Anterior cingulate cortex (tissue), 58 donors: ENCODE results near the gene ST7.
A peak's percentile ranks its signal among the peaks of the same experiment; 100 is the strongest.
"Not testable (repeated sequence)": the region's sequence is repeated elsewhere in the genome, so short reads cannot be mapped to it uniquely, and the experiment has no call there.

Experiments used
- DNase-seq, 58 donors: peaks; one replicate each; lab custom pipeline; 2025; lab: John Stamatoyannopoulos, UW

Gene ST7, protein sequence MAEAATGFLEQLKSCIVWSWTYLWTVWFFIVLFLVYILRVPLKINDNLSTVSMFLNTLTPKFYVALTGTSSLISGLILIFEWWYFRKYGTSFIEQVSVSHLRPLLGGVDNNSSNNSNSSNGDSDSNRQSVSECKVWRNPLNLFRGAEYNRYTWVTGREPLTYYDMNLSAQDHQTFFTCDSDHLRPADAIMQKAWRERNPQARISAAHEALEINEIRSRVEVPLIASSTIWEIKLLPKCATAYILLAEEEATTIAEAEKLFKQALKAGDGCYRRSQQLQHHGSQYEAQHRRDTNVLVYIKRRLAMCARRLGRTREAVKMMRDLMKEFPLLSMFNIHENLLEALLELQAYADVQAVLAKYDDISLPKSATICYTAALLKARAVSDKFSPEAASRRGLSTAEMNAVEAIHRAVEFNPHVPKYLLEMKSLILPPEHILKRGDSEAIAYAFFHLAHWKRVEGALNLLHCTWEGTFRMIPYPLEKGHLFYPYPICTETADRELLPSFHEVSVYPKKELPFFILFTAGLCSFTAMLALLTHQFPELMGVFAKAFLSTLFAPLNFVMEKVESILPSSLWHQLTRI

DNA sequence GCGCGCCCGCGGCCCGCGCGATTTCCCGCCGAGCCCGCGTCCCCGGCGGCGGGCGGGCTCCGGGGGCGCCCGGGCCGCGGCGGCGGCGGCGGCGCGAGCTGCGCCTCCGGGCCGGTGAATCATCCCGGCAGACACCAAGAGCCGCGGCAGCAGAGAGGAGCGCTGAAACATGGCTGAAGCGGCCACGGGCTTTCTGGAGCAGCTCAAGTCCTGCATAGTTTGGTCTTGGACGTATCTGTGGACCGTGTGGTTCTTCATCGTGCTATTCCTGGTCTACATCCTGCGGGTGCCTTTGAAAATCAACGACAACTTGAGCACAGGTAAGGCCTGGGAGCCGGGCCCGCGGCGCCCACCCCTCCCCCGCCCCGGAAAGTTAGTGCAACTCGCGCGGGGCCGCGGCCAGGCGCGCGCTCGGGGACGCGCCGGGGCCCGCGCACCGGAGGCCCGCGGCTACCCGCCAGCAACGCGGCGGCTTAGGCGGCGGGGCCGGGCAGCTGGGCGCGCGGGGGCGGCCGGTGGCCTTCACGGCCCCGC is at the start of gene ST7:
Gene ST7 (plus strand): TSS at position 130 of the 534 bp plus-strand sequence. CDS start 40 bp downstream, at position 170.
- DNase-seq = peak in 51 of 58 donors; percentile 21 to 81 (median 57)

DNA sequence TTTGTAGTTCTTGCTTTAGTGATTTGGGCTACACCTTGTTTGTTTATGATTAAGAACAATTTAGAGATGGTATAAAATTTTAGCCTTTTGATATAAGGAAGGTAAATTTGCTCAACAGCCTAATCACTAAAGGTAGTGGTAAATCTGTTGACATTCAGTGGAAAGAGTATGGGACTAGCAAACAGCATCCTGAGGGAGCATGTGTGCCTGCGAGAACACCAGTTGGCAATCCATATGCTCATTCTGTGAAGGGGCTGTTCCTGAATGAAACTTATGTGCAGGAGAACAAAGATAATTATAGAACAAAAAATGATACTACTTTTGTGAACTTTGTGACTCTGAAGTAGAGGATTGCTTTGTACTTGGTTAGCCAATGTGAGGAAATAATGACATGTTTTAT is 46.9 kb upstream of the ST7 start:
- DNase-seq = peak in 1 of 58 donors; percentile 10

DNA sequence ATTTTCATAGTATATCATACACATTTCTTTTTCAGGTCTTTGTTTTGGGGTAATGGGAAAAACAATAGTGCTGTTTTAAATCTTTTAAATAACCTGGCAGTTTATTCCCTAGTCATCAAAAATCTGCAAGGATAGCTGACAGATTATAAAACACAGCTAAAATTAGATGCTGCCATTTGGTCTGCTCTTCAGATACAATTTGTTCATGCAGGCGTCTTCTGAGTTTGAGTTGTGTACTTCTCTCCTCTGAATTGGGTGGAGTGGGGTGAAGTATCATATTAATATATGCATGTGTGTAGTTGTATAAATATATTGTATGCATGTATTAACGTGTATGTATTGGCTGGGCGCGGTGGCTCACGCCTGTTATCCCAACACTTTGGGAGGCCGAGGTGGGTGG is 42.9 kb upstream of the ST7 start:
- no peak for DNase-seq

DNA sequence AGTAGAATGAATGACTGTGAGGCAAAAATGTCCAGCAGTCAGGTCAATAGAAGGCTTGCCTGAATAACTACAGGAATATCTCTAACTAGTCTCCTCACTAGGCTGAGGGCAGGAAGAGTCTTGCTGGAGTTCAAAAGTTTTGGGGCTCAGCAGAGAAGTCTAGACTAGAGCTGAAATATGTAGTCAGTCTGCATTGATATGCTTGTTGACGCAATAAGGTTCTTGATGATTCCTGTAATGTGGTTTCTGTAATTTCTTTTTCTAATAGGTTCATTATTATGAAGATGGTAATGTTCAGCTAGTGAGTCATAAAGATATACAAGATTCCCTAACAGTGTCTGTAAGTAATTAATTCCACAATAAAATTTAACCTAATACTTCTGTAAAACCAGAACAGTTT is 41.5 kb upstream of the ST7 start:
- DNase-seq = no peak

DNA sequence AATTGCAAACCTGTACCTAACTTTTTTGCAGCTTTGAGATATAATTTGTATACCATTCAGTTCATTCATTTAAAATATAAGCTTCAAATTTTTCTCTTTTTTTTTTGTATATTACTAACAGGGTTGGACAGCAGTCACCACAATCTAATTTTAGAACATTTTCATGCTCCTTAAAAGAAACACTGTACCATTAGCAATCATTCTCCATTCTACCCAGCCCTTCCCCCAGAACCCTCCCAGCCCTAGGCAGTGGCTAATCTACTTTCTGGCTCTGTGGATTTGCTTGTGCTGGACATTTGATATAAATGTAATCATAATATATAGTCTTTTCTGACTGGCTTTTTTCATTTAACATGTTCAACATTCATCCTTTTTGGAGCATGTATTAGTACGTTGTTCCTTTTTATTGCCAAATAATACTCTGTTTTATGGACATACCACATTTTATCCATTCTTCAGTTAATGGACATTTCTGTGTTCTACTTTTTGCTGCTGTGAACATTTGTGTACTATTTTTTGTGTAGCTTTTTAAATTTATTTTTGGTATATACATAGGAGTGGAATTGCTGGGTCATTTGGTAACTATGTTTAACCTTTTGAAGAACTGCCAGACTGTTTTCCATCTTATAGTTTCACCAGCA is 40.9 kb upstream of the ST7 start:
- no peak for DNase-seq

DNA sequence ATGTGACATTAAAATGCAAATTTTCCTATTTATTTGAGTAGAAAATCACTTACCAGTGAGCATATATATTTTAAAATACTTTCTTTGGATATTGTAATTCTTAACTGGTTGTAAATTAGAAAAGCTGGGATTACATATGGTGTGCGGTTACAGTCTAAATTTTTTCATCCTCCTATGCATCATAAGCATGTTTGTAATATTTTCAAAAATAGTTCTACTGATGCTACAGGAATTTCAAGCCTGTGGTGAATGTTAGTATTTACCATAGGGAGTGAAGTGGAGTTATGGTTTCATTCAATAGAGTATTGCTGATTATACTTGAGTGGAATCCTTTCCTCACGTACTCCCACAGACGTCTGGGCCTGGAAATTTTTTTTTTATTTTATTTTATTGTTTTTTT is 34.6 kb upstream of the ST7 start:
- DNase-seq = no peak

DNA sequence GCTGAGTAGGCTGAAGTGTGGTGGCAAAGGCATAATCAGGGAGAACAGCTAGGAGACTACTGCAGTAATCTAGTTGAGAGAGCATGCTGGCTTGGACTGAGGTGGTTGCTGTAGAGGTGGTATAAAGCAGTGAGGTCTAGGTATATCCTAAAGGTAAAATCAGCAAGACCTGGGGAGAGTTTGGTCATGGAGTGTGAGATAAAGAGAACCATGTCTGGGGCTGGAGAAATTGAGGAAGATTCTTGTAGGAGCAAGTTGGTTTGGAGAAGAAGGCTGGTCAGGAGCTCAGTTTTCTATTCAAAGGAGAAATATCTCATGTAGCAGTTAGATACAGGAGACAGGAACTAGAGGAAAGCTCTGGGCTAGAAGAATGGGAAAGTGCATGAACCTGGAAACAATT is 32.9 kb upstream of the ST7 start:
- DNase-seq = no peak

DNA sequence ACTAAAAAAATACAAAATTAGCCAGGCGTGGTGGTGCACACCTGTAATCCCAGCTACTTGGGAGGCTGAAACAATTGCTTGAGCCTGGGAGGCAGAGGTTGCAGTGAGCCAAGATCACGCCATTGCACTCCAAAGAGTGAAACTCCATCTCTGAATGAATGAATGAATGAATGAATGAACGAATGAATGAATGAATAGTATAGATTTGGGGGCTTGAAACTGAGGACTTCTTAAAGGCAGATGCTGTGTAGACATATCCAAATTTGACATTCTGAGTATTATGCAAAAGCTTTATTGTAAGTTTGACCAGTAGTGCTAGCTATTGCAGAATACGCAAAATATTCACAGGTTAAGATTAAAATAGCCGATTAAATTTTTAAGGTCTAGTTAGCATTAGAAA is 30.8 kb upstream of the ST7 start:
- no peak for DNase-seq

DNA sequence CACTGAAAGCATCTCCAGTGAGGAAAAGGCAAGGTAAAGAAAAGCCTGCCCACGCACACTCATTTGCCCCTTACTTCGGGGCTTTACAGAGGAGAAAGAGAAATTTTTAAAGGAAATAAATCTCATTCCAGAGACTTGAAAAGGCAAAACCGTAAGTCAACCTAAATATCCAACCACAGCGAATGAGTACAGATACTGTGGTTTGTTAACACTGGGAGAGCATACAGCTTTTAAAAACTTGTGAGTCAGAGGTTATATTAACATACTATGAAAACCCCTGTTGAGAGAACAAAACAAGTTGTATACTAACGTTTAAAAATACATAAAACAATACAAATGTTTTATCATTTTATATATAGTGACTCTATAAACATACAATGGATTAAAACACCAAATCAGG is 28.6 kb upstream of the ST7 start:
- DNase-seq = no peak

DNA sequence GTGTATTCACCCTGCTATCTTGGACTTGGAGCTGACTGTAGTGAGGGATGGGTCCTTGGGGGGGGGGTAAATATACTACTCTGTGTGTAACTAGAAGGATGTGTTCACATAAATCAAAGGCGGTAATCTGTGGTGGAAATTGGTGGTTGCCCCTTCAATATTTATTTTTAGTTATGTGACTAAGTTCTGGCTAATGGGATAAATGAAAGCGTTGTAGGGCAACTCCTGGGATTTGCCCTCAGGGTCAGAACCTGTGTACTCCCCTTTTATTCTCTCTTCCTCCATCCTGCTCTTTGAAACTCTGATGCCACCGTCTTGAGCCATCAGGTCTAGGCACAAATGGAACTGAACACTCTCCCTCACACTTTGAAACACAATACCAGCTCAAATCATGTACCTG is 24.3 kb upstream of the ST7 start:
- DNase-seq = no peak

DNA sequence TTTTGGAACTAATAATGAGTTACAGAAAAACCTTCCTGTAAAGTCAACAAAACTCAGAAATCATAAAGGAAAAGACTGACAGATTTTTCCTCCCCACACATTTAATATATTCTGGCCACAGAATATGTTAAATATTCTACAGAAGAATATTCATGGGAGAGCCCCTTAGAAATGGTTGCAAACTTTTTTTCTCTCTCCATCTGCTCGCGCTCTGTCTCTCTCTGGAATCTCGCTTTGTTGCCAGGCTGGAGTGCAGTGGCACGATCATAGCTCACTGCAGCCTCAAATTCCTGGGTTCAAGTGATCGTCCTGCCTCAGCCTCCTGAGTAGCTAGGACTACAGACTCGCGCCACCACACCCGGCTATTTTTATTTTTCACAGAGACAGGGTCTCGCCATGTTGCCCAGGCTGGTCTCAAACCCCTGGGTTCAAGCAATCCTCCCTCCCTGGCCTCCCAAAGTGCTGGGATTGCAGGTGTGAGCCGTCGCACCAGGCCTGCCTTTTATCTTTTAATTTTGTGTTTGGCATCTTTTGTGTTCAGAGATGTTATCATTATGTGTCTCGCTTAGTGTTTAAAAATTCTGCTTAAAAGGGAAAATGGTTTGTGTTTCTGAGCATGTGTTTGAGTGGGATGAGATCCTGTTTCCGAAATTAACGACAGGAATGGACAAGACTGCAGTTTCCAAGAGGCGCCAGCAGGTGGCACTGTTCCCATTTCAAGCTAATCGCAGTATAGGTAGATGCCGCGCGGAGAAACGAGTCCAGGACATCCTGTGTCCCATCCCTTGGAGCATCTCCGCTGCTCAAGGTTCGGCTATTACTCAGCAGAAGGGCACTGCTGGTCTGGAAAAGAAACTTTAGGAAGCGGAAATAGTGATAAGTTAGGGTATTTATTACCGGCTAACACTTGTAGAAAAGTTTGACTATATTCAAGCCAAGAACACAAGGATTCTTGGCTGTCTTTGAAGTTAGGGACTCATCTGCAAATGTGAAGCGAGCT is 23.1 kb upstream of the ST7 start:
- peak in 57 of 58 donors; percentile 17 to 91 (median 60) for DNase-seq

DNA sequence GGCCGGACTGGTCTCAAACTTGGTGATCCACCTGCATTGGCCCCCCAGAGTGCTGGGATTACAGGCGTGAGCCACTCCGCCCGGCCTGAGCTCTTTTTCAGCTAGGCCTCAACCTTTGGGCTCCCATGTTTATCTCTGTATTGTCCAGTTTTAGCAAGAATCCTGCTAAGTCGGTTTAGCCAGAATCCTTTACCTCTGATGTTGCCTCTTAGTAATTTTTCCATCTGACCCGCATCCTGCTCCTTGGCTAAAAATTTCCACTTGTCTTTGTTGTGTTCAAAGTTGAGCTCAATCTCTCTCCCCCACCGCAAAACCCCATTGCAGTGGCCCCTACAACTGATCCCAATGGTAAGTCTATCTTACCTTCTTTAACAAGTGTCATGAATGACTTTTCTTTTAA is 20.7 kb upstream of the ST7 start:
- no peak for DNase-seq

DNA sequence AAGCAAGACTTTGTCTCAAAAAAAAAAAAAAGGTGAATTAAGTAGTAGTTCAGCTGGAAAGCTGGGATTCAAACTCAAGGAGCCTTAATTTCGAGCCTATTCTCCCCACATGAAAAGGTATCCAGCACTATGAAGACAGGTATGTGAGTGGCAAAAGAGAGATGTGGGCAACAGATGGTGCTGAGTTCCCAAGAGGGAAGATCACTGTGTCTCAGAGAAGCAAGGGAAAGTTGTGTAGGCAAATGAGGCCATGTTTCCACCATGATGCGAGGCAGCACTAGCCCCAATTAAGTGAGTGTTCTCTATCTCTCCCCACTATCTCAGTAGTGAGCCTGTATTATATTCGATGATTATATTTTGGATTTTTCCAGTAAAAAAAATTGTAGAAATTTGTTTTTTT is 19.8 kb upstream of the ST7 start:
- no peak for DNase-seq

DNA sequence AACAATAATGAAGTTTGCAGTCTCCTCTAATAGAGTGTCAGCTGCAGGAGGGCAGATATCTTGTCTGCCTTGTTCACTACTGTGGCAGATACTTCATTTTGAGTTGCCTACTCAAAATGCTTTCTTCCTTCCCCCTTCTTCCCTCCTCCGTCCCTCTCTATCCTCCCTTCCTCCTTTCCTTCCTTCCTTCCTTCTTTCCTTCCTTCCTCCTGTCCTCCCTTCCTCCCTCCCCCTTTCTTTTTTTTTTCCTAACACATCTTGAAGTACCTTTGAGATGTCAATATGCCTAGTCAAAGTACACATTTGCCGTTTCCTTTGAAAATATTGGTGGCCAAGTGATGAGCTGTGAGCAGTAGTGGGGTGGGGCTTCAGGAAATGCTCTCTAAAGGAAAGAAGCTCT is 18.7 kb upstream of the ST7 start:
- no peak for DNase-seq

DNA sequence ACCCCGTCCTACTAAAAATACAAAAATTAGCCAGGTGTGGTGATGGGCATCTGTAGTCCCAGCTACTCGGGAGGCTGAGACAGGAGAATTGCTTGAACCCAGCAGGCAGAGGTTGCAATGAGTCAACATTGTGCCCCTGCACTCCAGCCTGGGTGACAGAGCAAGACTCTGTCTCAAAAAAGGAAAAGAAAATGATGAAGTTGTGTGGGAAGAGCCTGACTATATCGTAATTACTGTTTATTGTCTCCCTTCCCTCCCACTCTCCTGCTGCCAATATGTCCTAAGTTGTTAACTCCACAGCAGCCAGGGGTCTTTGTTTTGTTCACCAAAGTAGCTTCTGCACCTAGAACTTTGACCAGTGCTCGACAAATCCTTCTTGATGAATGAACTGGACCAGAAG is 16.5 kb upstream of the ST7 start:
- DNase-seq = not testable (repeated sequence)

DNA sequence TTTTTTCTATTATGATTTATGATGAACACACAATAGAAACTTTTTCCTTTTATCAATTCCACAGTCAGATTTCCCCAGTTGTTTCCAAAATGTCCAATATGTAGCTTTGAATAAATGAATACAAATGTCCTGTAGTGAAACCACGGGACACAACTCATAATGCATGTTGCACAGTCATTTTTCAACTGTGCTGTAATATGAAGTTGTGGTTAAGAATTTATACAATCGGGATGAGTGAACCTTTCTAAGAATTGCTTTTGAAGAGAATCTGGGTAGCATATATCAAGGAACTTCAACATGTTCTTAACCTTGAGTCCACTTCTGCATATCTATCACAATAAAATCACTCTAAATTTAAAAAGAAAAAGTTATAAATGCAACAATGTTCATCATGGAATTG is 14.6 kb upstream of the ST7 start:
- no peak for DNase-seq

DNA sequence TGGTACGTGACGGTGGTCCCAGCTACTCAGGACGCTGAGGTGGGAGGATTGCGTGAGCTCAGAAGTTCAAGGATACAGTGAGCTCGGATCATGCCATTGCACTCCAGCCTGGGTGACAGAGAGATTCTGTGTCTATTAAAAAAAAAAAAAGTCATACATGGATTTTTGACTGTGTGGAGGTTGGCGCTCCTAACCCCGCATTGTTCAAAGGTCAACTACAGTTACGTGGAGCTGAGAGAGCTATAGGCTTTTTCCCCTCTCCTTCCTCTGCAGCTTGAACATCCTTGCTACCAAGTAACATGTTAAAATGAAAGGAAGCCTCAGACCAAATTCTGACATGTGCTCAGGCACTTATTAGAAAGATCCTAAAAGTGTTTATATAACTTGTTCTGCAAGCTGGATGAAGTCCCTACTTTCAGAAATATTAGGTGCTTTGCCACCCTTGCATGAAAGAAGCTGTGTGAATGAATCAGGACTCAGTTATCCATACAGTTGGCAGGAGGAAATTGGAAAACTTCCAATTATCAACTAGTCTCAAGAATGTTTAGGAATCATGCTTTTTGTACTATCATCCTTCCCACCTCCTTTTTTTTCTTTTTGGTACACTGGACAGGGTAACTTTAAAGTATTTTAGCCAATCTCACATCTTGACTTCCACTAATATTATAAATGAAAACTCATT is 12.5 kb upstream of the ST7 start:
- DNase-seq = no peak

DNA sequence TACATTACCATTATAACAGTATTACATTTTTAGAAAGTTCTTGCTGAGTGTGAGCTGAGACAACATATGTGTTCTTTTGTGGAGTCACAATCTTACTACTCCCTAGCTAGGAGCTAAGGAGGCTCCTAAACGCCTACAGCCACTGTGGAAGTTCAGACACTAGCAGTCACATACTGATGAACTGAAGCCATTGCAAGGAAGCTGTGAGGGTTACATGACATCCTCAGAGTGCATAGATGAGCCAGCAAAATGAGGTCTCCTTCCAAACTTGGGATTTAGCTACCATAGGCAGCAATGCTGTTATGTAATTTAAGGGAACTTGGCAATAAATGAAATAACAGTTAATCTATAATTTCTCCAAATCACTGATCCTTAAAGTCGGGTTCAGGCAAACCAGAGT is 10.8 kb upstream of the ST7 start:
- DNase-seq = peak in 2 of 58 donors; percentile 2 to 16

DNA sequence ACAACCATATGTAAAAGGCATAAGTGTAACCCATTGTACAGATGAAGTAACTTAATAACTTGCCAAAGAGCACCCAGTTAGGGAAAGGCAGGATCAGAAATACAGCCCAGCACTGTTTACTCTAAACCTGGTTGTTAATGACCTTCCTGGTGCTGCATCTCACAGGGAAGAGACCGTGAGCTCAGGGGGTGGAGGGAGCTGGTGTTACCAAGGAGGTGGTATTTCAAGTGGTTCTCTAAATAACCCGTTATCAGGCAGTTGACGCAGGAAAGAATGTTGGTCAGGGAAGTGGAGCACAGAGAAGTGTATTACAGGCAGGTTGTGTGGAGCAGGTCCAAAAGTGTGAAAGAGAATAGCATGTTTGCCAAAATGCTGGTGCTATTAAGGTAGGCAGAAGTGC is 4.4 kb upstream of the ST7 start:
- no peak for DNase-seq
